ENCODE data around the gene SNX33. TPM values are rescaled to one million over a fixed set of nuclear protein-coding genes. Genes with fewer than 3 reads are reported as not detected.

The SNX33 gene
- total and polyA plus RNA-seq, 3 donors from 2014 or later: 8.3 to 11.5 (median 10.5) TPM

- H3K27ac ChIP-seq: peak overlapping the region in 1 of 2 donors; percentile 93
- 65 to 67% methylated on average over 4 of the region's 4 CpGs for WGBS, 2 donors
Measured at GRCh38 chr15:75641179-75641503, 6.6 kb upstream of the SNX33 start.

GRCh38 chr15:75641603-75642002, 6.1 kb upstream of the SNX33 start:
- no peak for DNase-seq
- intact Hi-C loops (cut with DNase I; ENCODE audit: low total_unique reads): loop anchor here (10.0 kb wide), 1 partner anchor 187 kb away; the partner anchor contains the start of gene SIN3A

More at GRCh38 chr15:75641179-75641503, 6.6 kb upstream of the SNX33 start:
- TF ChIP-seq POLR2A (IDR thresholded peaks at IDR 0.05) (no peak), CTCF (IDR thresholded peaks at IDR 0.05) (no peak)
- Histone ChIP-seq H3K27me3 (no peaks in the 10 kb centered on the region), H3K4me1 (peaks cover 13% of the 10 kb centered on the region), H3K4me3 (no peak overlapping the region), H3K36me3 (ENCODE audit: low read depth, missing control alignments) (no peaks in the 10 kb centered on the region), H3K9me3 (no peaks in the 10 kb centered on the region)
- intact Hi-C loops (cut with DNase I; ENCODE audit: low total_unique reads): loop anchor here (10.0 kb wide), 1 partner anchor 186 kb away; the partner anchor contains the start of gene SIN3A
- no peak for DNase-seq

GRCh38 chr15:75644376-75644775, 3.3 kb upstream of the SNX33 start:
- no peaks in the 10 kb centered on the region for H3K9me3 ChIP-seq
- no peak overlapping the region for H3K4me3 ChIP-seq
- WGBS, 2 donors: 88 to 91% methylated on average over 2 of the region's 2 CpGs
- H3K4me1 ChIP-seq: peaks cover 10% of the 10 kb centered on the region
- H3K27ac ChIP-seq: no peak overlapping the region
- DNase-seq: no peak
- TF ChIP-seq CTCF (IDR thresholded peaks at IDR 0.05) (no peak), POLR2A (IDR thresholded peaks at IDR 0.05) (no peak)
- H3K27me3 ChIP-seq: no peaks in the 10 kb centered on the region
- intact Hi-C loops (cut with DNase I; ENCODE audit: low total_unique reads): loop anchor here (10.0 kb wide), 1 partner anchor 190 kb away; the partner anchor contains the start of gene SIN3A
- H3K36me3 ChIP-seq (ENCODE audit: low read depth, missing control alignments): no peaks in the 10 kb centered on the region

More at GRCh38 chr15:75641603-75642002, 6.1 kb upstream of the SNX33 start:
- no peak for TF ChIP-seq POLR2A (IDR thresholded peaks at IDR 0.05)
- no peak for TF ChIP-seq CTCF (IDR thresholded peaks at IDR 0.05)
- peaks cover 16% of the 10 kb centered on the region for H3K4me1 ChIP-seq
- H3K9me3 ChIP-seq: no peaks in the 10 kb centered on the region
- 75 to 90% methylated on average over 5 of the region's 5 CpGs for WGBS, 2 donors
- H3K27me3 ChIP-seq: no peaks in the 10 kb centered on the region
- H3K27ac ChIP-seq: no peak overlapping the region
- H3K4me3 ChIP-seq: no peak overlapping the region
- H3K36me3 ChIP-seq (ENCODE audit: low read depth, missing control alignments): no peaks in the 10 kb centered on the region

GRCh38 chr15:75646112-75646943, 1.4 kb upstream of the SNX33 start:
- no peaks in the 10 kb centered on the region for H3K9me3 ChIP-seq
- no peak for DNase-seq
- peaks cover 14% of the 10 kb centered on the region for H3K4me1 ChIP-seq
- 39 to 41% methylated on average over 5 of the region's 5 CpGs for WGBS, 2 donors
- peak overlapping the region; percentile 74 to 82 for H3K4me3 ChIP-seq
- intact Hi-C loops (cut with DNase I; ENCODE audit: low total_unique reads): loop anchor here (10.0 kb wide), 1 partner anchor 192 kb away; the partner anchor contains the start of gene SIN3A
- no peaks in the 10 kb centered on the region for H3K36me3 ChIP-seq (ENCODE audit: low read depth, missing control alignments)
- peak overlapping the region; percentile 71 to 93 for H3K27ac ChIP-seq
- TF ChIP-seq POLR2A (IDR thresholded peaks at IDR 0.05) (no peak), CTCF (IDR thresholded peaks at IDR 0.05) (no peak)
- no peaks in the 10 kb centered on the region for H3K27me3 ChIP-seq
